GM12873 (cell line): ENCODE data around the gene ZNF629.

Experiments used
- TF ChIP-seq, protein P1 (sequence below): IDR thresholded peaks from 2 replicates; pipeline ENCODE4 v1.5.1; 2012; ENCODE audit warnings: low read depth, mild to moderate bottlenecking, moderate library complexity, low read length, control low read depth; ENCODE audit not compliant: insufficient read depth; ENCODE audit errors: missing control alignments

Gene ZNF629

DNA sequence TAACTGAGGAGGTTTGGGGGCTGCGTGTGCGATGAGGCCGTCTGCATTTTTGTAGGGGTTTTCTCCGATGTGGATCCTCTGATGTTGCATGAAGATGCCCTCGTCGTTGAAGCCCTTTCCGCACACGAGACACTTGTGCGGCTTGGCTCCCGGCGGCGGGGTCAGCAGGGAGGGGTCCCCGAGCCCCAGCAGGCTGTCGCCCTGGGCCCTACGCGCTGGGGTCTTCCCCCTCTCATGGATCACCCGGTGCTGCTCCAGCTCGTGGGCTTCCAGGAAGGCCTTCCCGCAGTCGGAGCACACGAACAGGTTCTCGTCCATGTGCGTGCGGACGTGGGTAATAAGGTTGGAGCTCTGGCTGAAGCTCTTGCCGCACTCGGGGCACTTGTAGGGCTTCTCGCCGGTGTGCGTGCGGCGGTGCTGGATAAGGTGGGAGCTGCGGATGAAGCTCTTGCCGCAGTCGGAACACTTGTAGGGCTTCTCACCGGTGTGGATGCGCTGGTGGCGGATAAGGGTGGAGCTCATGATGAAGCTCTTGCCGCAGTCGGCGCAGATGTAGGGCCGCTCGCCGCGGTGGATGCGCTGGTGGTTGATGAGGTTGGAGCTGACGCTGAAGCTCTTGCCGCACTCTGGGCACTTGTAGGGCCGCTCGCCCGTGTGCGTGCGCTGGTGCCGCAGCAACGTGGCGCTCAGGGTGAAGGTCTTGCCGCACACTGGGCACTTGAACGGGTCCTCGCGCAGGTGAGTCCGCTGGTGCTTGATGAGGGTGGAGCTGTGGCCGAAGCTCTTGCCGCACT lies 4.3 kb downstream of the ZNF629 start:
- TF ChIP-seq, protein P1, sequence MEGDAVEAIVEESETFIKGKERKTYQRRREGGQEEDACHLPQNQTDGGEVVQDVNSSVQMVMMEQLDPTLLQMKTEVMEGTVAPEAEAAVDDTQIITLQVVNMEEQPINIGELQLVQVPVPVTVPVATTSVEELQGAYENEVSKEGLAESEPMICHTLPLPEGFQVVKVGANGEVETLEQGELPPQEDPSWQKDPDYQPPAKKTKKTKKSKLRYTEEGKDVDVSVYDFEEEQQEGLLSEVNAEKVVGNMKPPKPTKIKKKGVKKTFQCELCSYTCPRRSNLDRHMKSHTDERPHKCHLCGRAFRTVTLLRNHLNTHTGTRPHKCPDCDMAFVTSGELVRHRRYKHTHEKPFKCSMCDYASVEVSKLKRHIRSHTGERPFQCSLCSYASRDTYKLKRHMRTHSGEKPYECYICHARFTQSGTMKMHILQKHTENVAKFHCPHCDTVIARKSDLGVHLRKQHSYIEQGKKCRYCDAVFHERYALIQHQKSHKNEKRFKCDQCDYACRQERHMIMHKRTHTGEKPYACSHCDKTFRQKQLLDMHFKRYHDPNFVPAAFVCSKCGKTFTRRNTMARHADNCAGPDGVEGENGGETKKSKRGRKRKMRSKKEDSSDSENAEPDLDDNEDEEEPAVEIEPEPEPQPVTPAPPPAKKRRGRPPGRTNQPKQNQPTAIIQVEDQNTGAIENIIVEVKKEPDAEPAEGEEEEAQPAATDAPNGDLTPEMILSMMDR: no peak

DNA sequence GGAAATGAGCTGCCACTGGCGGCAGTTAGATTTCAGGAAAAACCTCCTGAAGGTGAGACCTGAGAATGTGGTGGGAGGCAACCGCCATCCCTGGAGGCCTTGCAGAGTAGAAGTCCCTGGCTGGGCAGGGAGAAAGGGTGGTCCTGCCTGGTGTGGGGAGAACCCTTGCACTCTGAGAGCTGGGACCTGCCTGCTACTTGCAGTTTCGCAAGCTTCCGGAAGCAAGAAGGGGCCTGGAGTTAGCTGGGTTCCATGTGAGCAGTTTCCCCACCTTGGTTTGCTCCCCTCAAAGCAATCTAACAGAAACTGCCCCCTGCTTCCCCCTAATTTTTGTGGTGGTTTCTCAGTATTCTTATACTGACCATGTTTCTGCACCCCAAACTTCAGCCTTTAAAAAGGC lies 6.5 kb downstream of the ZNF629 start:
- TF ChIP-seq, protein P1: no peak

DNA sequence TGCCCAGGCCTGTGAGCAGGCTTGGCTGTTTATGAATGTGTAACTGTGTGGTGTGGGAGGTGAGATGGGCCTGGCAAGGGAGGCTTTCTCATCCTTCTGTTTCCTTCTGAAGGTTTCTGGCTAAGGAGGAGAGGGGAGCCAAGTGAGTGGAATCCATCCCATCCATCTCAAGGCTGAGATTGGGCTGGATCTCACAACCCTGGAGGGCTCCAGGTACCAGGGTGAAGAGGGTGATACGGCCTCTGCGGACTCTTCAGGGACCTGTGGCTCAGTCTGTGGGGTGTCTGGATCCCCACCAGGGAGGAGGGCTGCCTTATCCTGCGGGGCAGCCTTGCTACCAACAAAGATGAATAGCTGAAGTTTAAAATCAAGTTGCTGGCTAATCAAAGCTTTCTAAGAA lies 7.0 kb downstream of the ZNF629 start:
- TF ChIP-seq, protein P1: no peak

DNA sequence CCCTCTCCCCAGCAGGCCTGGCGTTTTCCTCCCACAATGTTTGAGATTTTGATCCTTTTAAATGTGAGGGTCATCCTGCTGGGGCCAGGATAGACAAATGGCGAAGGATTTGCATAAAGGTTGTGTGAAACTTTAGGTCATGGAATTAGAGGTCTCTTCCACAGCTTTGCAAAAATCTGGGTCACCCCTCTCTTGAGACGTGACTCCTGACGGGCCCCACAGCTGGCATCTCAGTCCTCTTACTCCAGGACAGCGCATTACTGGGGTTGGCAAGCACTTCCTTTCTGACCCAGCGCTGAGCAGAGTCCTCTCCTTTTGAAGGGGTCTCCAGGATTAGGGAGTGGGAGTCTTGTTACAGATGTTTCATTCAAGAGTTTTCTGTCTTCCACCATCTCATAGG lies 7.4 kb downstream of the ZNF629 start:
- TF ChIP-seq, protein P1: no peak

DNA sequence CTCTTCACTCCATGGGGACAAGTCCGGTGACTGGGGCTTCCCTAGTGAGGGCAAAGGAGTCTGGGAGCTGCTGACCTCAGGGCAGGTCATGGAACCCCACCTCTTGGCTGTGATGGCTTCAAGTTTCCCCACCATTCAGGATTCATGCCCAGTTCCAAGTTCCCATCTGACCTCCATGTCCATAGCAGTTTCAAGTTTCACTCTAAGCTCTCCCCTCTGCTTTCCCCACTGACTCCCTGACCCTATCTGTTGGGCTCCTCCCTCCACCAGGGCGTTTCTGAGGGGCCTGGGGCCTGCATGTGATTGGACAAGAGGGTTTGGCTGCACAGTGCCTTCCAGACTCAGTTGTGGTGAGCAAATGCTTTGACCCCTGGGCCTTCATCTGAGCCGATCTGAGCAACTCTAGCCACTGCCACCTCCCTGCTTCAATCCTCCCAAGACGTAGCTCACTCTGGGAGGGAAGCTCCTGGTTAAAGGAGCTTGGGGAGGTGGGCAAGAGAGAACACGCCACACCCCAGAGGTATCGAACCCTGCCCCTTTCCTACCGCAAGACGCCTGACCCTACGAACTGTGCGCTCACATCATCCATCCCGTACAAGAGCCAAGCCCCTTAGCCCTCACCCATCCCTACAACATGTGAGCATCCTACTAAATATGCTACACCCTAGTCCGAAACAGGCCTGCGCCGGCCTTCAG lies 8.3 kb downstream of the ZNF629 start:
- TF ChIP-seq, protein P1: no peak

DNA sequence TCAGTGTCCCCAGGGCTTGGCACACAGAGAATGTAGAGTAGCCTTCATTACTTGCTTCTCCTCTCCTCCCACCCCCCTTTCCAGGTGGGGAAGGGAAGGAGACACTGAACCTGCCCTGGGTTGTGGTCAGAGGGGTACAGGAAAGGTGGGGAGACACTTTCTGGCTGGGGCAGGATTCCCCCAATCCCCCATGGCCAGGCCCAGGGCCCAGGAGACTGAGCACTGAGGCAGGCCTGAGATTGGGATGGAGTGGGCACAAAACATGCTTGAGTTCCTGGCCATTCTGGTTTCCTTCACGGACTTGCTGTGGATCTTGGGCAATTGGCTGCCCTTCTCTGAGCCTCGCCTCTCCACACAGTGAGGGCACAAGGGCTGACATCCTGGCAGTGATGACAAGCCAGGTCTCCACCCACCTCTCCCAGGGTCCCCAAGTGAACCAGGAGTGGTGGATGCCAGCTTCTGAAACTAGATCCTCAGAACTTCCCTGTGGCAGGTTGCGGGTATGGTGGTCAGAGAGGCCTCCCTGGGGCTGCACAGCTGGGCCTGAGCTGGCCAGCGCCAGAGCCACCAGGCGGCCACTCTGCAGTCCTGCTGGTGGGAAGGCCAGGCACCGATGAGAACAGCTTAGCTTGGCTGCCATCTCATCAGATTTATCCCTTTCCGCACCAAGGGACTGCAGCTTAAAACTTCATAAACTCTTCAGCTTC lies 9.3 kb downstream of the ZNF629 start:
- TF ChIP-seq, protein P1: no peak

DNA sequence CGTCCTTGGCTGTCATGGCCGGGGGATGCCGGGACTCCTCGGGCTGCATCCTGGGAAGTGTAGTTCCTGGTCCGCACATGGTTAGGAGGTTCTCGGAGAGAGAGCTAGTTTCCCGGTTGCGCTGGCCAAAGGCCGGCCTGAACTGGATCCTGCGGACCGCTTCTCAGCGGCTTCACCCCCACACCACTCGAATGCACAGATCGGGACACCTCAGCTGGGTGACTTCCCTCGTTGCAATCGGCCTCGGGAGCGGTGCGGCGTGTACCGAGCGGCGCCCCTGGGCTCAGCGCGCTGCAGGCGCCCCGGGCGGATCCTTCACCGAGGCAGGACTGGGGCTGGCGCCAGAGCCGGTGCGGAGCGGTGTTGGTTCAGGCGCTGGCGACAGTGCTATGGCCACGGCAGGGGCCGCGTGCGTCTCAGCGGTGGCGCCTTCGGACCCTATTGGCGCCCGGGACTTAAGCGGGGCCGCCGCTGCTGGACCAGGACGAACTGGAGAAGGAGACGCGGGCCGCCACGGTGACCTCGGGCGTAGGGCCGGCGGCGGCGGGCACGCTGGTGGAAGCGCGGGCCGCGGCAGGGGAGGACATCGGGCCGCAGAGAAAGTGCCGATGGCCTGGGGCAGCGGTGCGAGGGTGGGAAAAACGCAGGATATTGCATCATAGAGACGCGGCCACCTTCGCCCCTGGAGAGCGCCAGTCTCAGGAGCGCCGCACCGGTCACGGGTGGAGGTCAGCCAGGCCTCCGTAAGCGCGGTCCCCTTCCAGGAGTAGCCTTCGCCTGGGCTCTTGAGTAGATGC lies 11.4 kb downstream of the ZNF629 start:
- TF ChIP-seq, protein P1: peak; percentile 1
